ENCODE results near the gene BST2.
A peak's percentile ranks its signal among the peaks of the same experiment; 100 is the strongest.

Gene BST2, protein sequence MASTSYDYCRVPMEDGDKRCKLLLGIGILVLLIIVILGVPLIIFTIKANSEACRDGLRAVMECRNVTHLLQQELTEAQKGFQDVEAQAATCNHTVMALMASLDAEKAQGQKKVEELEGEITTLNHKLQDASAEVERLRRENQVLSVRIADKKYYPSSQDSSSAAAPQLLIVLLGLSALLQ

DNA sequence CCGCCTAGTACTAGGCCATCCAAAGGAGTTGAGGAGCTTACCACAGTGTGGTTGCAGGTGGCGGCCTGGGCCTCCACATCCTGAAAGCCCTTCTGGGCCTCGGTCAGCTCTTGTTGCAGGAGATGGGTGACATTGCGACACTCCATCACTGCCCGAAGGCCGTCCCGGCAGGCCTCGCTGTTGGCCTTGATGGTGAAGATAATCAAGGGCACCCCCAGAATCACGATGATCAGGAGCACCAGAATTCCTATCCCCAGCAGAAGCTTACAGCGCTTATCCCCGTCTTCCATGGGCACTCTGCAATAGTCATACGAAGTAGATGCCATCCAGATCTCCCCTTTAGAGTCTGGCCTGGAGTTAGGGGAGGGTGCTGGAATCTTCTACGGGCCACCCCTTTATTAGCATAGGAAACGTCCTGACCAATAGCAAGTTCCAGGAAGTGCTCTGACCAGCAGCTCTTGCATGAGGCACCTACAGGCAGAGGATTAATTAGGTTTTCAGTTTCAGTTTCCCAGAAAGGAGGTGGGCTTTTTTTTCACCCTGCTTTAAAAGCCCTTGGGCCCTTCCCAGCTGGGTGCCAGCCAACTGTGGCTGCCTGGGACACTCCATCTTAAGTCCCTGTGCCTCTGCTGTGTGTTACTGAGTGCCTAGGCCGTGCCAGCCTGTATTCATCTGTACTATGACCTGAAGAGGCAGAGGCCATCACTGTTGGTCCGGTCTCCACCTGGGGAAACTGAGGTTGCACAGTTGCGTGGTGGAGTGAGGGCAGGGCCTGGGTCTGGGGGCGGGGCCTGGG, at the start of gene BST2:
BST2 (minus strand) TSS at position 381 of the 796 bp plus-strand sequence; CDS start at position 326, 55 bp downstream.
- ATAC-seq (peak; percentile 82), DNase-seq (peak; percentile 61)

DNA sequence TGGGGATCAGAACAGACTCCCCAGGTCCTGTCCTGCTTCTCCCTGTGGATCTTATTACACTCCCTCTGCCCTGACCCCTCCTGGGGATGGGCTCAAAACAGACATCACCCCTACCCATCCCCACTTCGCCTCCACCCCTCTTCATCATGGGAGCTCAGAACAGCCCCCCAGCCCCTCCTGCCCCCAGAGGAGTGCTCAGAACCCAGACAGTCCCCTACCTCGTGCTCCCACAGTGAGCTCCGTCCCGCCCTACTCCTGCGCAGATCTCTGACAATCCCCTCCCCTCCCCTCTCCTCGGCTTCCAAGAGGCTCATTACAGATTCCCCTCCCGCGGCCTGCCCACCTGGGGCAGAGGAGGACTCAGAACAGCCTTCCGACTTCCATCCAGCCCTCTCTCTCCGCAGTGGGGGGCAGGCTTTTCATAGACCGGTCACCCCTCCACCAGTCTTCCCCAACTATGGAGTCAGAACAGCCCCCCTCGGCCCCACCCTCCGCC, 49.2 kb upstream of the BST2 start:
- ATAC-seq: no peak
- no peak for DNase-seq

GRCh38 chr19:17451820-17452219, 46.4 kb upstream of the BST2 start:
- ATAC-seq: no peak
- no peak for DNase-seq

DNA sequence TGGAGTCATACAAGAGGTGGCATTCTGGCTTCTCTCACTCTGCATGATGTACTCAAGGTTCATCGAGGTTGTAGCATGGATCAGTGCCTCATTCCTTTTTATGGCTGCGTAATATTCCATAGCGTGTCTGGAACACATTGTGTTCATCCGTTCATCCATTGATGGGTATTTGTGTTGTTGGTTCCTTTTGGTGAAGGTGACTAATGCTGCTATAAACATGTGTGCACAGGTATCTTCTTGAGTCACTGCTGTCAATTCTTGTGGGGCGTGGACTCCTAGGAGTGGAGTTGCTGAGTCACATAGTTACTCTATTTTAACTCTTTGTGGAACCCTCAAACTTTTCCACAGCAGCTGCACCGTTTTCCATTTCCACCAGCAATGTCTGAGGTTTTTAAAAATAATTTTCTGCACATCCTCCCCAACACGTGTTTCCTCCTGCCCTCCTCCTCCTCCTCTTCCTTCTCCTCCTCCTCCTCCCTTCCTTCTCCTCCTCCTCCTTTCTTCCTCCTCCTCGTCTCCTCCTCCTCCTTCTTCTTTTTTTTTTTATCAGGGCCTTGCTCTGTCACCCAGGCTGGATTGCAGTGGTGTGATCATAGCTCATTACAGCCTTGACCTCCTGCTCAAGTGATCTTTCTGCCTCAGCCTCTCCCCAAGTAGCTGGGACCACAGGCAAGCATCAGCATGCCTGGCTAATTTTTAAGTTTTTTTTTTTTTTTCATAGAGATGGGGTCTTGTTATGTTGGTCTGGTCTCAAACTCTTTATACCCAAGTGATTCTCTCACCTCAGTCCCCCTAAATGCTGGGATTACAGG, 45.0 kb upstream of the BST2 start:
- DNase-seq: peak; percentile 46
- peak; percentile 70 for ATAC-seq

DNA sequence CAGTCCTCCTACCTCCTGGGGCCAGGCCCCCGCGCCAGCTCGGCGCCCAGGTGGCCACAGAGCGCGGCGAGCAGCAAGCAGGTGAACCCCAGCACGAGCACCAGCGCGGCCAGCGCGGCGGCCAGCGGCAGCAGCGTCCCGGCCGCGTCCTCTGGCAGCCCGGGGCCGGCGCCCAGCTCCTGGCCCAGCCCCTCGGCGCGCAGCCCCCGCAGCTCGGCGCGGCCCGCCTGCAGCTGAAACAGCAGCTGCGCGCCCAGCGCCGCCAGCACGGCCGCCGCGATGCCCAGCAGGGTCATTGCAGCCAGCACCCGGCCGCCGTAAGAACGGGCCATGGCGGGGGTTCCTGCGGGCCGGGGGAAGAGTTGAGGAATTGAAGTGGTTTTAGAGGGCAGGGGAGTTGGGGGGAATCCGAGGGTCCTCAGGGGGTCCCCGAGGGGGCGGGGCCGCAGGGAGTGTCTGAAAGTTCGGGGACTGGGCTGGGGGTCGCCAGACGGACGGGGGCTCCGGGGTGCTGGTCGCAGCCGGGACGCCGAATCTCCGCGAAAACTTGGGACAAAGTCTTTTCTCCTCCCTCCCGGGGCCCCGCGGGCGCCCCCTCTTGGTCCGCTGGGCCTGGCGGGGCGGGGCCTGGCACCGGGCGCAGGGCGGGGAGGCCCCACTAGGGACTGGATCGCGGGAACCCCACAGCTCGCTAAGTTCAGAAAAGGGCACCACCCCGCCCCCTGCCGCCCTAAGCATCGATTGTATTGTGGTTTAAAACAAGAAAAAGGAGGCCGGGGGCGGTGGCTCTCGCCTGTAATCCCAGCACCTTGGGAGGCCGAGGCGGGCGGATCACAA, 42.9 kb upstream of the BST2 start, which contains the start of gene TMEM221:
TMEM221 (minus strand) TSS at position 538 of the 837 bp plus-strand sequence; CDS start at position 332, 206 bp downstream.
- ATAC-seq (peak; percentile 71), DNase-seq (peak; percentile 73)

DNA sequence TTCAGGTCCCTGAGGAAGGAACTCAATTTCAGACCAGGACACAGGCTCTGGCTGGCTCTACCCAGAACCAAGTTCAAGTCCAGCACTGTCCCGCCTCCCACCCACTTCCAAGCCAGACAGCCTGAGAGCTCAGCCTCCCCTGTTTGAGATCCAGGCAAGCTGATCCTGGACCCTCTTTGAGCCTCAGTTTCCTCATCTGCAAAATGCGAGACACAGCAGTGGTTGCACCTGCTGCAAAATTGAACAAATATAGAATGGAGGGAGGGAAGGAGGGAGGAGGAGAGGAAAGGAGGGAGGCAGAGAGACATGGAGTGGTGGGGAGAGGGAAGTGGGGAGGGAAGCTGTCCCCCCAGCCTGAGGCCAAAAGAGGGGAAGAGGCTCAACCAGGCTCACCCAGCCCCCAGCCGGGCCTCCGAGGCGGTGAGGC, 42.3 kb upstream of the BST2 start:
- ATAC-seq: no peak
- no peak for DNase-seq

DNA sequence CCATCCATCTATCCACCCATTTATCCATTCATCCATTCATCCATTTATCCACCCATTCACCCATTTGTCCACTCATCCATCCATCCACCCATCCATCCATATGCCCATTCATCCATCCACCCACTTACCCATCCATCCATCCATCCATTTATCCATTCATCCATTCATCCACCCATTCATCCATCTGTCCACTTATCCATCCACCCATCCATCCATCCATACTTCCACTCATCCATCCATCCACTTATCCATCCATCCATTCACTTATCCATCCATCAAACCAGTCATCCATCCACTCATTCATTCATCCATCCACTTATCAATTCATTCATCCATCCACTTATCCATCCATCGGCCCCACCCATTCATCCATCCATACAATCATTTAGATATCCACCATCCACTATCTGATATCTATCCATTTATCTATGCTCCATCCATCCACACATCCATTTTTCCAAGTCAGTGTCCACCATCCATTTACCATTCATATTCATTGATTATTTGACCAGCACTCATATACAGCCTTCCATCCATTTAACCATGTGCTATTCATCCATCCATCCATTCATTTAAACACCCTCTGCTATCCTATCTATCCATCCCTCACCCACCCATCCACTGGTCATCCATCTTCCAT, 40.2 kb upstream of the BST2 start:
- ATAC-seq (no peak), DNase-seq (no peak)

DNA sequence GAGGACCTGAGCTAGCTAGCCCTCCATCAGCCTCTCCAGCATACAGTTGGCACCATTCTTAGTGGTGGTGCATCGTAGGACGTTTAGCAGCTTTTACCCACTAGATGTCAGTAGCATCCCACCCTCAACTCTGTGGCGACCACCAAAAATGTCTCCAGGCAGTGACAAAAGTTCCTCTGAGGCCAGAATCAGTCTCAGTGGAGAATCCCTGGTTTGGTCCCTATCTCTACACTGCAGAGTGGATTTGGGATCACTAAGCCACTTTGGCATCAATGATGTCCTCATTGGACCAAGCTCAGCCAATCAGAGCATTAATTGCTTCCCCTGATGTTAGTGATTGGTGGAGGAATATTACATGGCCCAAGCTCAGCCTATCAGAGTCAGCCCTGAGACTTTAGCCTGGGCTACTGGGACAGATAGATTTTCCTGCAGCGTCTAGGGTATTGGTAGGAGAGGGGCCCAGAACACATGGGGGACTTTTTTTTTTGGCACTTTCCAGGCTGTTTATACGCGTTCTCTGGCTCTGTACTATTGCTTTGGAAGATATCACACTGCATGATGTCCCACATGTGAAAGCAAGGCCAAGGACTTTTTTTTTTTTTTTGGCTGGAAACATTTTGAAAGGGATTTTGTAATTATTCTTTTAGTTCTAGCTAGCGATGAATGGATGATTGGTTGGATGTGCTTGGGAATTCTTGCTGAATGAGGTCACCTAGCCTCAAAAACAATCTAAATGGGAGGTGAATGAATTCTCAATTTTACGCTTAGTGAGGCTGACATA, 36.0 kb upstream of the BST2 start:
- no peak for DNase-seq
- peak; percentile 66 for ATAC-seq

GRCh38 chr19:17436874-17437267, 31.4 kb upstream of the BST2 start:
- ATAC-seq: no peak
- DNase-seq: no peak

DNA sequence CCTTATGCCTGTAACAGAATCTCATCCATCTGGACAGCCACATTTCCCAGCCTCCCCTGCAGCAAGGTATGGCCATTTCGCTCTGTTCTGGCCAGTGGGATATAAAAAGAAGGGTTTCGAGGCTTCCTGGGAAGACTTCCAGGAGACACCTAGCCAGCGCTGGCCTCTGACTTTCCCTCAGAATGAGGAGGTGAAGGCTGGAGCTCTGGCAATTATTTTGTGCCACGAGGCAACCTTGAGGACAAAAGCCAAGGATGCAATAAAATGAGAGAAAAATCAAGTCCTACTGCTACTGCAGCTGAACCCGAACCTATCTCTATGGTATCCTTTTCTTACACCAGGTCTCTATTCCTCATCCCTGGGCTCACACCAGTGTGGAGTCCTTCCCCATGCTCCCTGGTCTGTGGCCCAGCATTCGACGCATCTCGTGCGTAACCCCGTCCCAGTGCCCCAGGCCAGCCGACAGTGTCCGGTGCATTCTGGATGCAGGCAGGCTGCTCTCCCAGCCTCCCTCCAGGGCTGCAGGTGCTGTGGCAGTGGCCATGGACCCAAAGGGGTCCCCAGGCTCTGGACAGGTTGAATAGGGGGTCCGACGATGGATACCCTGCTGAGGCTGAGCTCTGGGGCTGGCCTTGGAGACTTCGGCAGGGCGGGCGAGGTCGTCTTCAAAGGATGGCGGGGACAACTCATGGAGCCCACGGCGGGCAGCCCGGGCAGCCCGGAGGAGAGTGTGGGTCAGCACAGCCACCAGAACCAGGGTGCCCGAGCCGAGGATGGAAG, 30.9 kb upstream of the BST2 start:
- DNase-seq: no peak
- no peak for ATAC-seq

DNA sequence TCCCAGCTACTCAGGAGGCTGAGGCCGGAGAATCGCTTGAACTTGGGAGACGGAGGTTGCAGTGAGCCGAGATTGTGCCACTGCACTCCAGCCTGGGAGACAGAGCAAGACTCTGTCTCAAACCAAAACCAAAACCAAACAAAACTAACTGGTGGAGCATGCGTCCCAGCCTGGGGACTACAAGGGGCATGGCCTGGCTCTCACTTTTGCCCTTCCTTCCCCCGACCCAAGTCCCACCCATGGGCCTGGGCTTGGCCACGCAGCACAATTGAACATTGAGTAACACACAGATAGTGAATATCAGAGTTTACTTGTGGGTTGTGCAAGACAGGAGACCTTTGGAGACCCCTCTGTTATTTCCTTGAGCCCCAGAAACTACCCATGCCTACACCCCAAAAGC, 29.8 kb upstream of the BST2 start:
- ATAC-seq (no peak), DNase-seq (no peak)

DNA sequence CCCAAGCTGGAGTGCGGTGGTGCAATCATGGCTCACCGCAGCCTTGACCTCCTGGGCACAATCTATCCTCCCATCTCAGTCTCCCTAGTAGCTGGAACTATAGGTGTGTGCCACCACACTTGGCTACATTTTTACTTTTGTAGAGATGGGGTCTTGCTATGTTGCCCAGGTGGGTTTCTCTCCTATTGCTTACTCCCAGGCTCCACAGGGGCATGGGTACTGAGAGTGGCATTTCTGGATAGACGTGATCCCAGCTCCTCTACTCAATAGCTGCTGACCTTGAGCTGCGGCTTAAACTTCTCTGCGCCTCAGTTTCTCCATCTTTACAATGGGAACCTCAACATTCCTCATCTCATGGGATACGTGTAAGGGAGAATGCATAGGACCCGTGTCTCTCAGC, 26.0 kb upstream of the BST2 start:
- ATAC-seq (no peak), DNase-seq (no peak)

GRCh38 chr19:17429641-17430113, 24.2 kb upstream of the BST2 start:
- DNase-seq: no peak
- ATAC-seq: no peak

DNA sequence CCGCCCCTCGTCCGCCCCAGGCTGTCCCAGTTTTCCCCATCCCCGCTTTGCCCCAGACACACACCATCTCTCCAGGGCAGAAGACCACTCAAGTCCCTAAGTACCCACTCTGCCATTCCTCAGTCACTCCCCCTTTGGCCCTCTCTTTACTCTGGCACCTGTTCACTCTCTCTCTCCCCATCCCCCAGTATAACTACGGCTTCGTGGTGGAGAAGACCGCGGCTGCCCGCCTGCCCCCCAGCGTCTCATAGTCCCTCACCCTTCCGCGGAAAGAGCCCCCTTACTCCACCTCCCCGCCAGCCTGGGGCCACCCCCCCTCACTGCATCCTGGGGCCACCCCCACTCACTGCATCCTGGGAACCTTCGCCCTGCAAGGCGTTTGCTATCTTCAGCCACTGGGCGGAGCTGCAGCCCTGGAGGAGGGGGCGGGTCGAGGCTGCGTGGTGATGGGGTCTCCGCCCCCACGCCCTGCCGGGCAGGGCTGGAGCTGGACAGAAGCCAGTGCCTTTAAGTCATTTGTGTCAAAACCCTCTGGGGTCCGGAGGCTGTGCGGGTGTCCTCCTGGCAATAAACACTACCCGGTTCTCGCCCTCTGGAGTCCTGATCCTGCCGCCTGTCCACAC, 19.4 kb upstream of the BST2 start:
- DNase-seq (peak; percentile 50), ATAC-seq (peak; percentile 25)

- no peak for ATAC-seq
- no peak for DNase-seq
These were observed 18.2 kb upstream of the BST2 start for GRCh38 chr19:17423429-17424208.

GRCh38 chr19:17421942-17422341, 16.5 kb upstream of the BST2 start:
- ATAC-seq: no peak
- DNase-seq: no peak

- peak; percentile 34 for ATAC-seq
These were observed 15.1 kb upstream of the BST2 start for GRCh38 chr19:17420475-17420924.

More at GRCh38 chr19:17420475-17420924, 15.1 kb upstream of the BST2 start:
- DNase-seq: peak; percentile 58
